Fibroblast of lung (primary cell): ENCODE results near the gene MYO10. TPM values are rescaled to one million over a fixed set of nuclear protein-coding genes. Genes with fewer than 3 reads are reported as not detected.

ENCODE experiments used
- DNase-seq, 2 donors: peaks; one replicate each; pipeline versions ENCODE4 v3.0.0 to v3.0.0-alpha.2; 2010; ENCODE audit warnings: low read depth in 2 of 2
- H2AFZ ChIP-seq: 2 replicates; pipeline ENCODE4 v1.5.1; 2012; ENCODE audit warnings: low read length, control low read depth, inconsistent platforms
- H3K27ac ChIP-seq: 2 replicates; pipeline ENCODE4 v1.5.1; 2011; ENCODE audit warnings: low read length, control low read depth; ENCODE audit not compliant: insufficient read depth
- H3K27me3 ChIP-seq: 2 replicates; pipeline ENCODE4 v1.5.1; 2011; ENCODE audit warnings: mild to moderate bottlenecking, low read length; ENCODE audit not compliant: control insufficient read depth, insufficient read depth
- H3K36me3 ChIP-seq: 2 replicates; pipeline ENCODE4 v1.5.1; 2011; ENCODE audit warnings: low read length; ENCODE audit not compliant: control insufficient read depth, insufficient read depth
- H3K4me1 ChIP-seq: 2 replicates; pipeline ENCODE4 v1.5.1; 2011; ENCODE audit warnings: low read length; ENCODE audit not compliant: control insufficient read depth, insufficient read depth; ENCODE audit errors: extremely low read depth
- H3K4me2 ChIP-seq: 2 replicates; pipeline ENCODE4 v1.5.1; 2011; ENCODE audit warnings: low read length, control low read depth; ENCODE audit not compliant: insufficient read depth; ENCODE audit errors: extremely low read depth
- H3K4me3 ChIP-seq, 4 experiments: fragments of 200-600 bp in 1 of 4; sonication (generic) in 1 of 4; replicated peaks in 1 of 4; 2 replicates each; pipeline ENCODE4 v1.5.1; 2011 to 2016; ENCODE audit warnings: low read length in 4 of 4, low read depth in 3 of 4, mild to moderate bottlenecking in 3 of 4, control low read depth in 2 of 4, inconsistent platforms in 1 of 4, mixed read lengths in 1 of 4; ENCODE audit not compliant: insufficient read depth in 1 of 4; ENCODE audit errors: control extremely low read depth in 1 of 4
- H3K79me2 ChIP-seq: 2 replicates; pipeline ENCODE4 v1.5.1; 2012; ENCODE audit warnings: mild to moderate bottlenecking, low read length, inconsistent platforms; ENCODE audit not compliant: control insufficient read depth, insufficient read depth
- H3K9ac ChIP-seq: 2 replicates; pipeline ENCODE4 v1.5.1; 2011; ENCODE audit warnings: mild to moderate bottlenecking, low read length, control low read depth; ENCODE audit not compliant: insufficient read depth
- H3K9me3 ChIP-seq: 2 replicates; pipeline ENCODE4 v1.5.1; 2012; ENCODE audit warnings: low read depth, low read length; ENCODE audit not compliant: control insufficient read depth, insufficient read depth
- H4K20me1 ChIP-seq: 2 replicates; pipeline ENCODE4 v1.5.1; 2011; ENCODE audit warnings: low read length; ENCODE audit not compliant: control insufficient read depth, insufficient read depth; ENCODE audit errors: extremely low read depth
- EZH2 ChIP-seq: IDR thresholded peaks from 2 replicates; pipeline ENCODE4 v1.5.1; 2012; ENCODE audit warnings: low read length, control low read depth, mild to moderate bottlenecking; ENCODE audit errors: missing control alignments
- polyA plus RNA-seq, 2 donors: library from polyadenylated mRNA; depleted of rRNA in 1 of 2; stranded (reverse) in 1 of 2; unstranded in 1 of 2; fragments of >200 nt; gene quantifications; 2 replicates each; pipeline ENCODE4 v1.2.1, GENCODE V29; 2011 to 2012; ENCODE audit warnings: missing spikeins in 1 of 2
- total RNA-seq: library from RNA; depleted of rRNA; stranded (reverse); fragments of >200 nt; gene quantifications from 2 replicates; pipeline ENCODE4 v1.2.1, GENCODE V29; 2014
- TF ChIP-seq, protein P1 (sequence below), 2 donors: IDR thresholded peaks in 1 of 2; conservative IDR thresholded peaks in 1 of 2; 1 replicate in 1 of 2; 2 replicates in 1 of 2; pipeline ENCODE4 v1.5.1; 2011 to 2012; ENCODE audit warnings: low read length in 2 of 2, control low read depth in 1 of 2, inconsistent platforms in 1 of 2, low read depth in 1 of 2, mild to moderate bottlenecking in 1 of 2

Gene MYO10
- total and polyA plus RNA-seq, 2 donors (not counting 1 experiment from before 2014, with no cell fraction given) = 16.6 to 82.2 TPM

- Histone ChIP-seq H3K27me3 (no peaks in the 10 kb centered on the region), H3K4me2 (peak overlapping the region; percentile 74), H2AFZ (no peak overlapping the region), H3K9me3 (no peaks in the 10 kb centered on the region), H3K9ac (no peak overlapping the region), H3K4me1 (peaks cover 13% of the 10 kb centered on the region), H4K20me1 (no peaks in the 10 kb centered on the region), H3K27ac (peak overlapping the region; percentile 52), H3K79me2 (peaks cover 67% of the 10 kb centered on the region), H3K4me3 (peak overlapping the region in 1 of 4 experiments; percentile 3), H3K36me3 (peaks cover 2% of the 10 kb centered on the region)
- TF ChIP-seq, protein P1, sequence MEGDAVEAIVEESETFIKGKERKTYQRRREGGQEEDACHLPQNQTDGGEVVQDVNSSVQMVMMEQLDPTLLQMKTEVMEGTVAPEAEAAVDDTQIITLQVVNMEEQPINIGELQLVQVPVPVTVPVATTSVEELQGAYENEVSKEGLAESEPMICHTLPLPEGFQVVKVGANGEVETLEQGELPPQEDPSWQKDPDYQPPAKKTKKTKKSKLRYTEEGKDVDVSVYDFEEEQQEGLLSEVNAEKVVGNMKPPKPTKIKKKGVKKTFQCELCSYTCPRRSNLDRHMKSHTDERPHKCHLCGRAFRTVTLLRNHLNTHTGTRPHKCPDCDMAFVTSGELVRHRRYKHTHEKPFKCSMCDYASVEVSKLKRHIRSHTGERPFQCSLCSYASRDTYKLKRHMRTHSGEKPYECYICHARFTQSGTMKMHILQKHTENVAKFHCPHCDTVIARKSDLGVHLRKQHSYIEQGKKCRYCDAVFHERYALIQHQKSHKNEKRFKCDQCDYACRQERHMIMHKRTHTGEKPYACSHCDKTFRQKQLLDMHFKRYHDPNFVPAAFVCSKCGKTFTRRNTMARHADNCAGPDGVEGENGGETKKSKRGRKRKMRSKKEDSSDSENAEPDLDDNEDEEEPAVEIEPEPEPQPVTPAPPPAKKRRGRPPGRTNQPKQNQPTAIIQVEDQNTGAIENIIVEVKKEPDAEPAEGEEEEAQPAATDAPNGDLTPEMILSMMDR (conservative IDR thresholded peaks at IDR 0.05 in 1 of 2, IDR thresholded peaks at IDR 0.05 in 1 of 2; ENCODE audit: low read depth in 1 of 2, low read length in 2 of 2) = no peak
- TF ChIP-seq EZH2 = no peak
- DNase-seq = peak; percentile 61 to 91
These were observed 126.5 kb downstream of the MYO10 start for GRCh38 chr5:16809395-16810207.

GRCh38 chr5:16809010-16809394 is 127.1 kb downstream of the MYO10 start:
- Histone ChIP-seq H2AFZ (no peak overlapping the region), H3K9ac (no peak overlapping the region), H4K20me1 (no peaks in the 10 kb centered on the region), H3K4me3 (no peak overlapping the region), H3K27ac (peak overlapping the region; percentile 49), H3K79me2 (peaks cover 68% of the 10 kb centered on the region), H3K4me1 (peaks cover 13% of the 10 kb centered on the region), H3K27me3 (no peaks in the 10 kb centered on the region), H3K9me3 (no peaks in the 10 kb centered on the region), H3K36me3 (peaks cover 2% of the 10 kb centered on the region), H3K4me2 (no peak overlapping the region)
- TF ChIP-seq EZH2 = no peak
- TF ChIP-seq, protein P1 (conservative IDR thresholded peaks at IDR 0.05 in 1 of 2, IDR thresholded peaks at IDR 0.05 in 1 of 2; ENCODE audit: low read depth in 1 of 2, low read length in 2 of 2) = no peak
- DNase-seq = peak in 1 of 2 donors; percentile 26

- no peak for TF ChIP-seq EZH2
- TF ChIP-seq, protein P1 (conservative IDR thresholded peaks at IDR 0.05 in 1 of 2, IDR thresholded peaks at IDR 0.05 in 1 of 2; ENCODE audit: low read depth in 1 of 2, low read length in 2 of 2) = no peak
- Histone ChIP-seq H3K27me3 (no peaks in the 10 kb centered on the region), H2AFZ (no peak overlapping the region), H4K20me1 (no peaks in the 10 kb centered on the region), H3K27ac (no peak overlapping the region), H3K9ac (no peak overlapping the region), H3K4me2 (no peak overlapping the region), H3K4me1 (peaks cover 13% of the 10 kb centered on the region), H3K9me3 (no peaks in the 10 kb centered on the region), H3K4me3 (no peak overlapping the region), H3K79me2 (peaks cover 70% of the 10 kb centered on the region), H3K36me3 (no peaks in the 10 kb centered on the region)
- DNase-seq = no peak
These were observed 128.1 kb downstream of the MYO10 start for GRCh38 chr5:16808021-16808420.
